ENCODE results near the gene ADAMTS2.

GRCh38 chr5:179306191-179307012 lies 38.9 kb downstream of the ADAMTS2 start:
- TF ChIP-seq CTCF (IDR thresholded peaks at IDR 0.05), result no peak
- TF ChIP-seq POLR2A (IDR thresholded peaks at IDR 0.05), result no peak
